Activated CD8-positive, alpha-beta memory T cell treated with anti-CD3 and anti-CD28 coated beads, Interleukin-2, amount 10 ng/mL, durations not matched to agents 7 days and 5 days (primary cell): ENCODE measurements around the gene TMEM44. TPM values are rescaled to one million over a fixed set of nuclear protein-coding genes. Genes with fewer than 3 reads are reported as not detected.
"Not testable (repeated sequence)": the region's sequence is repeated elsewhere in the genome, so short reads cannot be mapped to it uniquely, and the experiment has no call there.

ENCODE experiments used
- ATAC-seq: fragments of 150-1000 bp; cut with Tn5 transposase; one replicate; pipeline ENCODE4 v1.10.0; 2021; ENCODE audit warnings: moderate library complexity
- CTCF ChIA-PET: fragments of 350-600 bp; sonication (Branson Sonifier 250); formaldehyde crosslinking; loops from one replicate; lab custom pipeline; 2021; ENCODE audit warnings: antibody characterized with exemption; lab: Charles Lee
- DNase-seq: peaks from one replicate; pipeline ENCODE4 v3.0.0-alpha.2; 2020
- H3K27ac Mint-ChIP-seq: one replicate; pipeline ENCODE4 v1.8.0; 2021; ENCODE audit warnings: mild to moderate bottlenecking, mixed read lengths
- H3K27me3 Mint-ChIP-seq: one replicate; pipeline ENCODE4 v1.8.0; 2021; ENCODE audit warnings: mixed read lengths
- H3K36me3 Mint-ChIP-seq: one replicate; pipeline ENCODE4 v1.8.0; 2021; ENCODE audit warnings: mild to moderate bottlenecking, mixed read lengths
- H3K4me1 Mint-ChIP-seq: one replicate; pipeline ENCODE4 v1.8.0; 2021; ENCODE audit warnings: mixed read lengths
- H3K4me3 Mint-ChIP-seq: one replicate; pipeline ENCODE4 v1.8.0; 2021; ENCODE audit warnings: mild to moderate bottlenecking, moderate library complexity, mixed read lengths
- H3K9me3 Mint-ChIP-seq: one replicate; pipeline ENCODE4 v1.8.0; 2022; ENCODE audit warnings: low read depth, mixed read lengths
- total RNA-seq, 2 experiments: library from RNA; stranded (reverse); gene quantifications; one replicate each; pipeline ENCODE4 v1.2.3, GENCODE V29; 2021

TMEM44 gene
- total RNA-seq, 2 experiments from 2014 or later = 15.3 to 15.9 TPM

GRCh38 chr3:194618858-194619608 lies 14.2 kb downstream of the TMEM44 start:
- no peak overlapping the region for H3K4me3 Mint-ChIP-seq
- ATAC-seq (no peak), DNase-seq (no peak)
- H3K9me3 Mint-ChIP-seq = no peaks in the 10 kb centered on the region
- H3K27ac Mint-ChIP-seq = no peak overlapping the region
- no peaks in the 10 kb centered on the region for H3K4me1 Mint-ChIP-seq
- peaks cover 5% of the 10 kb centered on the region for H3K36me3 Mint-ChIP-seq
- no peaks in the 10 kb centered on the region for H3K27me3 Mint-ChIP-seq
- CTCF ChIA-PET = interaction anchor here (0.9 kb wide), 1 partner anchor 29 kb away, joined by 4 read pairs; no protein-coding TSS in a partner anchor

GRCh38 chr3:194617827-194618226 lies 15.4 kb downstream of the TMEM44 start:
- Mint-ChIP-seq H3K4me1 (no peaks in the 10 kb centered on the region), H3K4me3 (no peak overlapping the region), H3K9me3 (no peaks in the 10 kb centered on the region), H3K27ac (no peak overlapping the region), H3K36me3 (peaks cover 5% of the 10 kb centered on the region), H3K27me3 (no peaks in the 10 kb centered on the region)
- CTCF ChIA-PET = interaction anchor here (0.6 kb wide), 1 partner anchor 57 kb away, joined by 3 read pairs; no protein-coding TSS in a partner anchor
- DNase-seq (no peak), ATAC-seq (no peak)

GRCh38 chr3:194617143-194617671 lies 16.0 kb downstream of the TMEM44 start:
- CTCF ChIA-PET = interaction anchor here (0.6 kb wide), 1 partner anchor 58 kb away, joined by 3 read pairs; no protein-coding TSS in a partner anchor
- H3K27me3 Mint-ChIP-seq = no peaks in the 10 kb centered on the region
- ATAC-seq = no peak
- H3K4me3 Mint-ChIP-seq = no peak overlapping the region
- no peak for DNase-seq
- no peak overlapping the region for H3K27ac Mint-ChIP-seq
- H3K9me3 Mint-ChIP-seq = no peaks in the 10 kb centered on the region
- peaks cover 5% of the 10 kb centered on the region for H3K36me3 Mint-ChIP-seq
- peaks cover 2% of the 10 kb centered on the region for H3K4me1 Mint-ChIP-seq

GRCh38 chr3:194615226-194615625 lies 18.0 kb downstream of the TMEM44 start:
- no peak overlapping the region for H3K27ac Mint-ChIP-seq
- peaks cover 3% of the 10 kb centered on the region for H3K4me1 Mint-ChIP-seq
- H3K9me3 Mint-ChIP-seq = no peaks in the 10 kb centered on the region
- H3K4me3 Mint-ChIP-seq = no peak overlapping the region
- no peak for DNase-seq
- H3K27me3 Mint-ChIP-seq = no peaks in the 10 kb centered on the region
- ATAC-seq = no peak
- H3K36me3 Mint-ChIP-seq = peaks cover 5% of the 10 kb centered on the region
- CTCF ChIA-PET = interaction anchor here (1.1 kb wide), 1 partner anchor 56 kb away, joined by 3 read pairs; the partner anchor contains the start of gene LSG1

- Mint-ChIP-seq H3K27me3 (no peaks in the 10 kb centered on the region), H3K4me3 (no peak overlapping the region), H3K4me1 (peaks cover 3% of the 10 kb centered on the region), H3K27ac (no peak overlapping the region), H3K9me3 (no peaks in the 10 kb centered on the region), H3K36me3 (peaks cover 5% of the 10 kb centered on the region)
- DNase-seq (no peak), ATAC-seq (no peak)
- CTCF ChIA-PET = no interaction called here
These were observed 21.0 kb downstream of the TMEM44 start for GRCh38 chr3:194612221-194612620.

GRCh38 chr3:194610689-194611088 lies 22.5 kb downstream of the TMEM44 start:
- CTCF ChIA-PET = interaction anchor here (1.0 kb wide), 1 partner anchor 11 kb away, joined by 3 read pairs; no protein-coding TSS in a partner anchor
- Mint-ChIP-seq H3K4me1 (peaks cover 3% of the 10 kb centered on the region), H3K9me3 (no peaks in the 10 kb centered on the region), H3K4me3 (no peak overlapping the region), H3K27ac (no peak overlapping the region), H3K36me3 (peaks cover 5% of the 10 kb centered on the region), H3K27me3 (no peaks in the 10 kb centered on the region)
- DNase-seq = no peak
- no peak for ATAC-seq

GRCh38 chr3:194609601-194610000 lies 23.6 kb downstream of the TMEM44 start:
- no peak for ATAC-seq
- Mint-ChIP-seq H3K4me3 (no peak overlapping the region), H3K36me3 (peaks cover 3% of the 10 kb centered on the region), H3K4me1 (peaks cover 3% of the 10 kb centered on the region), H3K27ac (no peak overlapping the region), H3K27me3 (no peaks in the 10 kb centered on the region), H3K9me3 (no peaks in the 10 kb centered on the region)
- CTCF ChIA-PET = interaction anchor here (1.0 kb wide), 1 partner anchor 12 kb away, joined by 3 read pairs; no protein-coding TSS in a partner anchor
- DNase-seq = no peak

- Mint-ChIP-seq H3K4me3 (no peak overlapping the region), H3K9me3 (no peaks in the 10 kb centered on the region), H3K4me1 (peaks cover 3% of the 10 kb centered on the region), H3K27ac (no peak overlapping the region), H3K36me3 (no peaks in the 10 kb centered on the region), H3K27me3 (no peaks in the 10 kb centered on the region)
- ATAC-seq = no peak
- CTCF ChIA-PET = no interaction called here
- no peak for DNase-seq
These were observed 24.2 kb downstream of the TMEM44 start for GRCh38 chr3:194608981-194609380.

- CTCF ChIA-PET = no interaction called here
- Mint-ChIP-seq H3K4me1 (peaks cover 3% of the 10 kb centered on the region), H3K27me3 (no peaks in the 10 kb centered on the region), H3K36me3 (no peaks in the 10 kb centered on the region), H3K9me3 (no peaks in the 10 kb centered on the region), H3K4me3 (no peak overlapping the region), H3K27ac (no peak overlapping the region)
- ATAC-seq (no peak), DNase-seq (no peak)
These were observed 25.4 kb downstream of the TMEM44 start for GRCh38 chr3:194607592-194608389.

- ATAC-seq (no peak), DNase-seq (no peak)
- CTCF ChIA-PET = no interaction called here
- H3K4me1 Mint-ChIP-seq = no peaks in the 10 kb centered on the region
- no peaks in the 10 kb centered on the region for H3K27me3 Mint-ChIP-seq
- no peak overlapping the region for H3K4me3 Mint-ChIP-seq
- H3K9me3 Mint-ChIP-seq = no peaks in the 10 kb centered on the region
- H3K36me3 Mint-ChIP-seq = no peaks in the 10 kb centered on the region
- no peak overlapping the region for H3K27ac Mint-ChIP-seq
These were observed 26.3 kb downstream of the TMEM44 start for GRCh38 chr3:194606941-194607340.

GRCh38 chr3:194606163-194606562 lies 27.1 kb downstream of the TMEM44 start:
- CTCF ChIA-PET = no interaction called here
- no peak for DNase-seq
- Mint-ChIP-seq H3K9me3 (no peaks in the 10 kb centered on the region), H3K36me3 (no peaks in the 10 kb centered on the region), H3K4me1 (no peaks in the 10 kb centered on the region), H3K4me3 (no peak overlapping the region), H3K27me3 (no peaks in the 10 kb centered on the region), H3K27ac (no peak overlapping the region)
- no peak for ATAC-seq

GRCh38 chr3:194605314-194605713 lies 27.9 kb downstream of the TMEM44 start:
- ATAC-seq, H3K27me3 Mint-ChIP-seq, DNase-seq, H3K27ac Mint-ChIP-seq, H3K4me3 Mint-ChIP-seq, H3K36me3 Mint-ChIP-seq, CTCF ChIA-PET, H3K4me1 Mint-ChIP-seq, H3K9me3 Mint-ChIP-seq: not testable (repeated sequence)

GRCh38 chr3:194604837-194605236 lies 28.4 kb downstream of the TMEM44 start:
- CTCF ChIA-PET = interaction anchor here (0.8 to 1.5 kb wide), 2 partner anchors 11 to 139 kb away, joined by 3 to 4 read pairs; no protein-coding TSS in a partner anchor
- H3K27ac Mint-ChIP-seq = no peak overlapping the region
- ATAC-seq = no peak

More at GRCh38 chr3:194604837-194605236, 28.4 kb downstream of the TMEM44 start:
- Mint-ChIP-seq H3K4me1 (no peaks in the 10 kb centered on the region), H3K36me3 (no peaks in the 10 kb centered on the region), H3K9me3 (no peaks in the 10 kb centered on the region), H3K4me3 (no peak overlapping the region), H3K27me3 (no peaks in the 10 kb centered on the region)
- no peak for DNase-seq
